ENCODE data around the gene MYO7A.

MYO7A gene

DNA sequence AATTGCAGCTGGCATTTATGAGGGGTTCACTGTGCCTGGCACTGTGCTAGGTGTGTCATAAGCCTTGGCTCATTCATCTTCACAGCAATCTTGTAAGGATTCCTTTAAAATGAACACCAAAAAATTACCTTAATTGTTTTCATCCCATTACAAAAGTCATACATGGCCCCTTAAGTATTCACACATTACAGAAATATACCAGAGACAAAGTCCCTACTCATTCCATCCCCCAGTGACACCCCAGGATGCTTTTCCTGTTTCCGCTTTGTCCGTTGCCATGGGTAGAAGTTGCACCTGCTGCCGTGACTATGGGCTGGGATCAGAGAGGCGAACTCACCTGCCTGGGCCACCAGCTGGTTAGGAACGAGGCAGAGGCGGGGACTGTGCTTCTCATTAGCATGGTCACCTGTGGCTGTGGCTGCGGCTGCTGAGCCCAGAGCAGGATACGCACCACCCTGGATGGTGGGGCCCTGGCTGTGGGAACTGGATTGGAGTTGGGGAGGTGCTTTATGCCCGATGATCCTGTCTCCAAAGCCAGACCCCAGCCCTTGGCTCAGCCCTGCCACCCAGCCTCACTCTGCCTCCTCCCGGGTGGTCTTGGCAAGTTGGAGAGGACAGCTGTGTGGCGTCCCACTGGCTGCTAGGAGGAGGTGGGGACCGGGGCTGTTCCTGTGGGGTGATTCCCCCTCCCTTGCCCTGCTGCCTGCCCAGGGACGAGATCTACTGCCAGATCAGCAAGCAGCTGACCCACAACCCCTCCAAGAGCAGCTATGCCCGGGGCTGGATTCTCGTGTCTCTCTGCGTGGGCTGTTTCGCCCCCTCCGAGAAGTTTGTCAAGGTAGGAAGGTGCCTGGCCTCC is 60.8 kb downstream of the MYO7A start:
- H3K4me3 ChIP-seq (ENCODE audit: low read depth, low read length): no peak overlapping the region
- TF ChIP-seq, protein P1, sequence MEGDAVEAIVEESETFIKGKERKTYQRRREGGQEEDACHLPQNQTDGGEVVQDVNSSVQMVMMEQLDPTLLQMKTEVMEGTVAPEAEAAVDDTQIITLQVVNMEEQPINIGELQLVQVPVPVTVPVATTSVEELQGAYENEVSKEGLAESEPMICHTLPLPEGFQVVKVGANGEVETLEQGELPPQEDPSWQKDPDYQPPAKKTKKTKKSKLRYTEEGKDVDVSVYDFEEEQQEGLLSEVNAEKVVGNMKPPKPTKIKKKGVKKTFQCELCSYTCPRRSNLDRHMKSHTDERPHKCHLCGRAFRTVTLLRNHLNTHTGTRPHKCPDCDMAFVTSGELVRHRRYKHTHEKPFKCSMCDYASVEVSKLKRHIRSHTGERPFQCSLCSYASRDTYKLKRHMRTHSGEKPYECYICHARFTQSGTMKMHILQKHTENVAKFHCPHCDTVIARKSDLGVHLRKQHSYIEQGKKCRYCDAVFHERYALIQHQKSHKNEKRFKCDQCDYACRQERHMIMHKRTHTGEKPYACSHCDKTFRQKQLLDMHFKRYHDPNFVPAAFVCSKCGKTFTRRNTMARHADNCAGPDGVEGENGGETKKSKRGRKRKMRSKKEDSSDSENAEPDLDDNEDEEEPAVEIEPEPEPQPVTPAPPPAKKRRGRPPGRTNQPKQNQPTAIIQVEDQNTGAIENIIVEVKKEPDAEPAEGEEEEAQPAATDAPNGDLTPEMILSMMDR (IDR thresholded peaks at IDR 0.05; ENCODE audit: low read depth, low read length, missing control alignments): no peak
- in situ Hi-C loops (cut with HindIII; ENCODE audit: low sequenced_read_pairs): no loop called here
- no peak for DNase-seq (ENCODE audit: low read depth)

DNA sequence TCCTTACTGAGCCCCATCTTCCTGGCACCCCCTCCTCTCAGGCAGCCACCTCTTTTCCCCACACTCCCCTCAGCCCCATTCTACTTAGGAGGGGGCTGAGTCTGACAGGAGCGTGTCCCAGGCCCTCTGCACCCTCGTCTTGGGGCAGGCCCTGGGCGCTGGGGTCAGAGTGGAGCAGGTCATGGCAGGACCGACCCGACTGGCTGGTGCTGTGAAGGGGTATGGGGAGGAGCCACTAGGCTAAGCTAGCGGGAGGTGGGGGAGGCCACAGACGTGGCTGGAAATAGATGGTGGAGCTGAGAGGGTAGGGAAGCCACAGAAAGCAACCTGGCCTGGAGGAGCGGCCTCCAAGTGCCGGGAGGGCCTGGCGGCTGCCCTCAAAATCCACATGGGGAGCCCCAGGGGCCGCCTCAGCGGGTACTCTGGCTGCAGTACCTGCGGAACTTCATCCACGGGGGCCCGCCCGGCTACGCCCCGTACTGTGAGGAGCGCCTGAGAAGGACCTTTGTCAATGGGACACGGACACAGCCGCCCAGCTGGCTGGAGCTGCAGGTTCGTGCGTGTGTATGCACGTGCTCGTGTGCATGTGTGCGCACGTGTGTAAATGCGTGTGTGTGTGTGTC is 61.7 kb downstream of the MYO7A start:
- TF ChIP-seq, protein P1 (IDR thresholded peaks at IDR 0.05; ENCODE audit: low read depth, low read length, missing control alignments): no peak
- no peak overlapping the region for H3K4me3 ChIP-seq (ENCODE audit: low read depth, low read length)
- in situ Hi-C loops (cut with HindIII; ENCODE audit: low sequenced_read_pairs): no loop called here
- DNase-seq (ENCODE audit: low read depth): no peak

DNA sequence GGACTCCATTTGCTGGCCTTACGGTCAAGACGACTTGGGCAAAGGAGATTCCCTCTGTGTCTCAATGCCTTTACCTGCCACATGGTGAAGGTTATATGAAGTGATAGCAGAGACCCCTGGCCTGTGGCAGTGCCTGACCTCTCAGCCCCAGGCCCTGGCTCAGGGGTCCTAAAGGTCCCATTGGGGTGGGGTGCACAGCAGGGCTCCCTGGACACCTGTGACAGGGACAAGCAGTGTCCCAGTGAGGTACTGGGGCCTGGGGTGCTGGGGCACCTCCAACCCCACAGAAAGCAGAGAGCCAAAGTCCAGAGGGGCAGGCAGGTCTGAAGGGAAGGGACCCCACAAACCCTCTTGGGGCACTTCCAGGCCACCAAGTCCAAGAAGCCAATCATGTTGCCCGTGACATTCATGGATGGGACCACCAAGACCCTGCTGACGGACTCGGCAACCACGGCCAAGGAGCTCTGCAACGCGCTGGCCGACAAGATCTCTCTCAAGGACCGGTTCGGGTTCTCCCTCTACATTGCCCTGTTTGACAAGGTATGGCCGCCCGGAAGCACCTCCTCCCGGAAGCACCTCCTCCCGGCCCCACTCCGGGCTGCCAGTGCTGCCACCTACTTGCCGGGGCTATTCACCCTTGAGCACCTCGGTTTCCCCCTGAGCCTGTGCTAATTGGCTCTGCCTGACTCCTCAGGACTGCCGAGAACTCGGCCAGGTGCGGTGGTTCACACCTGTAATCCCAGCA is 62.5 kb downstream of the MYO7A start:
- no peak for DNase-seq (ENCODE audit: low read depth)
- H3K4me3 ChIP-seq (ENCODE audit: low read depth, low read length): no peak overlapping the region
- in situ Hi-C loops (cut with HindIII; ENCODE audit: low sequenced_read_pairs): no loop called here
- TF ChIP-seq, protein P1 (IDR thresholded peaks at IDR 0.05; ENCODE audit: low read depth, low read length, missing control alignments): no peak

DNA sequence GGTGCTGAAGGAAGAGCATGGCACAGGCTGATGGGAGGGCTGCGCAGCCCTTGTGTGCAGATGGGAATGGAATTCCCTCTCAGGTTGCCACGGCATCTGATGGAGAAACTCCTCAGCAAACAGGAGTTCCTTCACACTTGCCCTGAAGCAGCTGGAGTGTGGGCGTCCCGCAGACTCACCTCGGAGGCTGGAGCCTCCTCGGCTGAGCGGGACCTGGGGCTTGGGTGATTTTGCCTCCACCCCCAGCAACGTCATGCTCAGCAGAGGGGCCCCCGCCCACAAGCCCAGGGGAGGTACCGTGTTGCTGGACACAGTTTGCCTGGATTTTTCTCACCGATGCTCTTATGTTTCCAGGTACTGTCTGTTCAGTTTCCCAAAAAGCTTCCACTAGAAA is 63.4 kb downstream of the MYO7A start:
- in situ Hi-C loops (cut with HindIII; ENCODE audit: low sequenced_read_pairs): no loop called here

DNA sequence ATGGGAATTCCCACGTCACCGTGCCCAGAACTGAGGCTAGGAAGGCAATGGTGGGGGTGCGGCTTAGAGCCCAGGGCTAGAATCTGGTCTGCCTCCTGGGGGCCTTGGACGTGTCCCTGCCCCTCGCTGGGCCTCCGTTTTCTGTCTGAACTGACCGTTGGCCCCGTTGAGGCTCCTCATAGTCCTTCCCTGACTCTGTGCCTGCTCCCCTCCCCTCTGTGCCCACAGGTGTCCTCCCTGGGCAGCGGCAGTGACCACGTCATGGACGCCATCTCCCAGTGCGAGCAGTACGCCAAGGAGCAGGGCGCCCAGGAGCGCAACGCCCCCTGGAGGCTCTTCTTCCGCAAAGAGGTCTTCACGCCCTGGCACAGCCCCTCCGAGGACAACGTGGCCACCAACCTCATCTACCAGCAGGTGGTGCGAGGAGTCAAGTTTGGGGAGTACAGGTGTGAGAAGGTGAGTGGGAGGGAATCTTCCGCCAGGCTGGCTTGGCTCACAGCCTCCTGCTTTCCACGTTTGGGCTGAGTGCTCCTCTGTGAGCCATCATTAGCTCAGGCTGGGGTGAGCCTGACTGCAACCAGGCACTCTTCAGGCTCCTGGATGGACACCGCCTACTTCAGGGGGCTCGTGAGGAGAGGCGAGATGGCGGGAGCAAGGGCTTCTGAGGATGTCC is 63.9 kb downstream of the MYO7A start:
- TF ChIP-seq, protein P1 (IDR thresholded peaks at IDR 0.05; ENCODE audit: low read depth, low read length, missing control alignments): peak; percentile 59
- no peak for DNase-seq (ENCODE audit: low read depth)
- in situ Hi-C loops (cut with HindIII; ENCODE audit: low sequenced_read_pairs): no loop called here
- no peak overlapping the region for H3K4me3 ChIP-seq (ENCODE audit: low read depth, low read length)

More for the DNA sequence above, 63.4 kb downstream of the MYO7A start:
- TF ChIP-seq, protein P1 (IDR thresholded peaks at IDR 0.05; ENCODE audit: low read depth, low read length, missing control alignments): no peak
- no peak for DNase-seq (ENCODE audit: low read depth)
- no peak overlapping the region for H3K4me3 ChIP-seq (ENCODE audit: low read depth, low read length)

DNA sequence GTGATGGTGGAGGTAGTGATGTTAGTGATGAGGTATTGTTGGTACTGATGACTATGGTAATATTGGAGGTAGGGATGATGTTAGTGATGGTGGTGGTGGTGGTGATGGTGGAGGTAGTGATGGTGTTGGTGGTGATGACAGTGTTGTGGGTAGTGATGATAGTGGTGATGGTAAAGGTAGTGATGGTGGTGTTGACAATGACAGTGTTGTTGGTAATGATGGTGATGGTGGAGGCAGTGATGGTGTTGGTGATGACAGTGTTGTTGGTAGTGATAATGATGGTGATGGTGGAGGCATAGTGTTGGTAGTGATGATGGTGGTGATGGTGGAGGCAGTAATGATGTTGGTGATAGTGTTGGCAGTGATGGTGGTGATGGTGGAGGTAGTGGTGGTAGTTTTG is 65.1 kb downstream of the MYO7A start:
- H3K4me3 ChIP-seq (ENCODE audit: low read depth, low read length): no peak overlapping the region
- in situ Hi-C loops (cut with HindIII; ENCODE audit: low sequenced_read_pairs): no loop called here
- DNase-seq (ENCODE audit: low read depth): no peak
- TF ChIP-seq, protein P1 (IDR thresholded peaks at IDR 0.05; ENCODE audit: low read depth, low read length, missing control alignments): no peak

All from astrocyte of the cerebellum (primary cell).